Stimulated activated CD4-positive, alpha-beta T cell treated with anti-CD3 and anti-CD28 coated beads, Interleukin-1b, Interleukin-23, amount 100 ng/mL, for 1 hour (primary cell): ENCODE results near the gene BRAT1.

ENCODE experiments used
- DNase-seq, 2 donors: peaks; one replicate each; pipeline ENCODE4 v3.0.0-alpha.2; 2020; ENCODE audit warnings: low read depth in 2 of 2

Gene BRAT1

GRCh38 chr7:2510909-2511768, 44.2 kb downstream of the BRAT1 start:
- DNase-seq, result no peak

GRCh38 chr7:2510130-2510776, 45.1 kb downstream of the BRAT1 start:
- DNase-seq, result no peak

GRCh38 chr7:2509298-2509906, 45.9 kb downstream of the BRAT1 start:
- DNase-seq, result no peak

GRCh38 chr7:2508327-2509215, 46.8 kb downstream of the BRAT1 start:
- DNase-seq, result peak in 1 of 2 donors; percentile 51

- no peak for DNase-seq
Measured at GRCh38 chr7:2507917-2508306, 47.4 kb downstream of the BRAT1 start.

GRCh38 chr7:2507208-2507916, 48.0 kb downstream of the BRAT1 start:
- DNase-seq, result no peak

- no peak for DNase-seq
Measured at GRCh38 chr7:2505401-2505800, 49.9 kb downstream of the BRAT1 start.

GRCh38 chr7:2504889-2505375, 50.4 kb downstream of the BRAT1 start:
- DNase-seq, result no peak

- no peak for DNase-seq
Measured at GRCh38 chr7:2504128-2504888, 51.0 kb downstream of the BRAT1 start.

GRCh38 chr7:2503056-2503941, 52.0 kb downstream of the BRAT1 start:
- no peak for DNase-seq

- DNase-seq, result no peak
Measured at GRCh38 chr7:2502647-2502966, 52.7 kb downstream of the BRAT1 start.

GRCh38 chr7:2501947-2502646, 53.2 kb downstream of the BRAT1 start:
- no peak for DNase-seq

- no peak for DNase-seq
Measured at GRCh38 chr7:2500701-2501100, 54.6 kb downstream of the BRAT1 start.

- DNase-seq, result no peak
Measured at GRCh38 chr7:2499719-2500430, 55.4 kb downstream of the BRAT1 start.

- DNase-seq, result no peak
Measured at GRCh38 chr7:2499181-2499580, 56.1 kb downstream of the BRAT1 start.

- no peak for DNase-seq
Measured at GRCh38 chr7:2498708-2499107, 56.6 kb downstream of the BRAT1 start.

- no peak for DNase-seq
Measured at GRCh38 chr7:2497500-2498336, 57.6 kb downstream of the BRAT1 start.
